ENCODE measurements around the gene KRTAP19-4.
"Not testable (repeated sequence)": the region's sequence is repeated elsewhere in the genome, so short reads cannot be mapped to it uniquely, and the experiment has no call there.

Gene KRTAP19-4

GRCh38 chr21:30497065-30497464, at the start of gene KRTAP19-4:
Gene KRTAP19-4, minus strand, starts transcription at chr21:30497165. Its CDS starts 55 bp downstream, at chr21:30497110.
- DNase-seq = no peak
- intact Hi-C loops (cut with DNase I) = no loop called here

GRCh38 chr21:30541764-30542163, 44.8 kb upstream of the KRTAP19-4 start, which contains the start of gene KRTAP19-6:
Gene KRTAP19-6, minus strand, starts transcription at chr21:30541864. Its CDS starts 31 bp downstream, at chr21:30541833.
- intact Hi-C loops (cut with DNase I) = no loop called here

DNA sequence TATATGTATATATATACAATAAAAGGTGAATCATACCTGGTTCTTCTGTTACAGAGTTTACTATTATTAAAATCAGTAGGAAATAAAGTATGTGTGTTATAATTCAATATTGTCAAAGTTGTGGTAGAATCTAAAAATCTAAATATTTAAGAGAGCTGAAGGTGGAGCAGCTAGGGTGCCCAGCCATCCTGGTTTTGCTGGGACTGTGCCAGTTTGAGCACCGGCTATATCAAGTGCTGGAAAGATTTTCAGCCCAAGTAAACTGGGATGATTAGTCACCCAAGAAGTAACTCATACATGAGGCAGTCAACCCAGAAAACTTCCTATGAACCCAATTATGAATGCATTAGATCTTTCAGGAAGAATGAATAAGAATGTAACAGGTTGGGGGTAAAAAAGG, 21.9 kb upstream of the KRTAP19-4 start:
- intact Hi-C loops (cut with DNase I) = no loop called here
- DNase-seq = no peak

More at GRCh38 chr21:30541764-30542163, 44.8 kb upstream of the KRTAP19-4 start, which contains the start of gene KRTAP19-6:
- no peak for DNase-seq

- intact Hi-C loops (cut with DNase I) = no loop called here
- no peak for DNase-seq
Measured at GRCh38 chr21:30515681-30516080, 18.7 kb upstream of the KRTAP19-4 start.

GRCh38 chr21:30505621-30506205, 8.7 kb upstream of the KRTAP19-4 start:
- intact Hi-C loops (cut with DNase I); DNase-seq: not testable (repeated sequence)

- intact Hi-C loops (cut with DNase I) = no loop called here
- no peak for DNase-seq
Measured at GRCh38 chr21:30502041-30502440, 5.1 kb upstream of the KRTAP19-4 start, which contains the start of gene KRTAP19-5. Gene KRTAP19-5, minus strand, starts transcription at chr21:30502141. Its CDS starts 51 bp downstream, at chr21:30502090.

DNA sequence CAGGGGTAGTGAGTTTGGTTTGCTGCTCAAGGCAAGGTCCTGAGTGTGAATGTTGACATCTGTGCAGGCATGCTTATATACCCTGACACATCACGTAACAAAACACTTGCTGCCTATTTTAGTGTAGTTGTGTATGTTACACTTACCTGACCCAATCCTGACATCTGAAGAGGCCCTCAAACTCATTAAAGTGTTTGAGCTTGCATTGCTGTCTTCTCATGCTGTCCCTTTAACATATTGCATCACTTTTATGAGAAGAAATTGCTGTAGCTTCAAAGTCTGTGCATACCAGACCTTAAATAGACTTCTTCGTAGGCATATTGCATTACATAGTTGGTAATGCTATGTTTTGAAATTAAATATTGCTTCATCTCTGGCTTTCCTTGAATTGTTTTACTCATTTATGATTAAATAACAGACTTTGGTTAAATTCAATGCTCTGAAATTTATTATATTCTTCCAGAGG, 5.0 kb downstream of the KRTAP19-4 start, which contains the start of gene KRTAP19-3:
Gene KRTAP19-3, minus strand, starts transcription at position 51 of the 466 bp plus-strand sequence. CDS start 56 bp downstream, outside the sequence.
- DNase-seq = no peak
- intact Hi-C loops (cut with DNase I) = no loop called here

DNA sequence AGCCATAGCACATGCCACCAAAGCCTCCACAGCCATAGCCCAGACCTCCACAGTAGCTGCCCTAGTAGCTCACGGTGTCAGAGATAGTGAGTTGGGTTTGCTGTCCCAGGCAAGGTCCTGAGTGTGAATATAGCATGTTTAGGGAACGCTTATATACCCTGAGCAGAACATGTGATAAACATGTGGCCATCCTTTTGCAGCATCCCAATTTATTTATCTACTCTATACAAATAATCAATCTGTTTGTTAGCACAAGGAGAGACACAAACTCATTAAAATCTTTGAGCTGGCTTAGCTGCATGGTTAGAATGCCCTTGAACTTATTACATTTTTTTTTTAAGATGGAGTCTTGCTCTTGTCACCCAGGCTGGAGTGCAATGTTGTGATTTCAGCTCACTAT, 9.6 kb downstream of the KRTAP19-4 start, which contains the start of gene KRTAP19-2:
Gene KRTAP19-2, minus strand, starts transcription at position 101 of the 400 bp plus-strand sequence. Its CDS starts 88 bp downstream, at position 13.
- intact Hi-C loops (cut with DNase I) = no loop called here
- no peak for DNase-seq

GRCh38 chr21:30486180-30486579, 10.8 kb downstream of the KRTAP19-4 start:
- intact Hi-C loops (cut with DNase I) = no loop called here
- DNase-seq = no peak

GRCh38 chr21:30482130-30482529, 14.8 kb downstream of the KRTAP19-4 start:
- intact Hi-C loops (cut with DNase I) = no loop called here
- no peak for DNase-seq

GRCh38 chr21:30480145-30480544, 16.8 kb downstream of the KRTAP19-4 start, which contains the start of gene KRTAP19-1:
Gene KRTAP19-1, minus strand, starts transcription at chr21:30480367. Its CDS starts 50 bp downstream, at chr21:30480317.
- intact Hi-C loops (cut with DNase I) = no loop called here
- DNase-seq = no peak

DNA sequence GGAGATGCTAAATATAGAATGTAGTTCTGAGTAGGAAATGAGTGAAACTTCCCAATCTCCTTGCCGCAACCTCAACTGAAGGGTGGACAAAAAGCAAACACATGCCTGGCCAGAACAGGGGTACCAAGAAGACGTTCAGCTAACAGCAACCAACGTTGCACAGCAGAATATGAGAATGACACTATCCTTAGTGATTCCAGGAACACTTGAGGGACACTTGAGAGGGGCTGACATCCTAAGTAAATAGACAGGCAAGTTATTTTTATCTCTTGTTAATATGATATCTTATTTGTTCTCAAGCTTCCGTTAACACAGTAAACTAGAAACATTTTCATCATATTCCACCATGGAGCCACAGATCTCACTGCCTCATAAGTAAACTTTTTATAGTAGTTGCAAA, 17.7 kb downstream of the KRTAP19-4 start:
- DNase-seq = no peak
- intact Hi-C loops (cut with DNase I) = no loop called here

DNA sequence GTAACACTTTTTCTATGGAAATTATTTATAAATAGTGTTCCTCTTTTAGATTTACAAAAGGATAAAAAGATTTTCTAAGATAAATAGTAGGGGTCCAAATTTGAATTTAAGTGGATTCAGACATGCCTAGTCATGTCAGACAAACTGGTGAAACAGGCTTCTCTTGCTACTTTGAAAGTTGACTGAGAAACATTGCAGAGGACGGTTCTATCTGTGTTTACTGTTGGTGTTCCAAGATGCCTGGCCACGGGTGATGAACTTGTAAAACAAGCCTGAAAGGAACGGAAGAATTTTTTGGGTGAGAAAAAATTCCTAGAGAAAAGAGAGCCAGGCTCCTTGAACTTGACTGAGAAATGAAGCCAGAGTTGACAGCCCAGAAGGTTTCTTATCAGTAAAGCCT, 19.0 kb downstream of the KRTAP19-4 start:
- DNase-seq = no peak
- intact Hi-C loops (cut with DNase I) = no loop called here

DNA sequence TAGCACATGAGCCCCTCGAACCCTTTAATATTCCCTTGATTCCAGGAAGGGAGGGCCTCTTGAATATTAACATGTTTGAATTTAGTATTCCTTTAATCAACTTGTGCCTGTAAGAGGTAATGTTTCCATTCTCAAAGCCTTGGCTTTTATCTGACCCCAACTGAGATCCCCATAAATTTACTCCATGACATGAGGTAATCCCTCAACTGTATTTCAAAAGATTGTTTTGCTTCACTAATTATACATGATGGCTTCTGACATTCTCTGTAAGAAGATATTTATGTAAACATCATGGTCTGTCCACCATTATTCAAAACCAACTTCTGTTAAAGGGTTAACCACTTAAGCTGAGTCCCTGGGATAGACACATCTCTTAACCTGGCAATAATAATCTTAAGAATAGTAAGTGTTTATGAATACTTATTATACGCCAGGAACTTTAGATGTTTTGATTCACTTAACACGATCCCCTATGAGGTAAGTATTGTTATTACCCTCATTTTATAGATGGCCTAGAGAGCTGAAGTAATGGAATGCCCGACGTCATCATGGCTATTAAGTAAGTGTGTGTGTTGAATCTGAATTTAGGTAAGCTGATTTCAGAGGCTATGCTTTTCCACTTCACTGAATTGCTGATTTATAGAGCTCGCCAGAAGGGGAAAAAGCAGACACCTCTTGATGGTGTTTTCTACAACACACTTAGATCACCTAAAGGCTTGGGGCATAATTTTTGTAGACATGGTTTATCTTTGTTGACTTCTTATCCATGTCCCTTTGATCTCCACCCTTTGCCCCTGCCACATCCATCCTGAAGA, 27.9 kb downstream of the KRTAP19-4 start:
- intact Hi-C loops (cut with DNase I) = no loop called here
- DNase-seq = no peak

- intact Hi-C loops (cut with DNase I) = no loop called here
- DNase-seq = peak in 1 of 42 donors; percentile 2
Measured at GRCh38 chr21:30463713-30464112, 33.3 kb downstream of the KRTAP19-4 start.

DNA sequence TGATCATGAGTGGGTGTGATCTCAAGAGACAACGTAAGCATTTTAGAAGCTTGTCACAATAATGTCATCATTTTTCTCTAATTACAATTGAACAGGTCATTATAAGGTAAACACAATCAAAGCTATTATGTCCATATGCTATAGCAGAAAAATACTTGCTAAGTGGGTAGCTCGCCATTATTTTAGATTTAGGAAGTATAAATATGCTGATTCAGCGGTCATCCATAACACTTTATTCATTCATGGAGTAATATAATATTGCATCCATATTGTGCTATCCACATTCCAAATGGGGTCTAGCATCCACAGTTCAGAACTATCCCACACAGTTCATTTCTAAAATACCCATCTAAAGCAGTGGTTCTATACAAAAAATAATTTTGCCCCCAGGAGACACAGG, 48.5 kb downstream of the KRTAP19-4 start:
- no peak for DNase-seq
- intact Hi-C loops (cut with DNase I) = no loop called here

GRCh38 chr21:30447056-30447455, 49.9 kb downstream of the KRTAP19-4 start:
- DNase-seq = no peak
- intact Hi-C loops (cut with DNase I) = no loop called here
